ENCODE measurements around the gene PCDHGA3. TPM values are rescaled to one million over a fixed set of nuclear protein-coding genes. Genes with fewer than 3 reads are reported as not detected.

Gene PCDHGA3
- total and polyA plus RNA-seq, 2 of the 13 experiments (the other 11 are each of a cell fraction or from before 2014, with no cell fraction given) = 0.05 TPM; not detected in 1

DNA sequence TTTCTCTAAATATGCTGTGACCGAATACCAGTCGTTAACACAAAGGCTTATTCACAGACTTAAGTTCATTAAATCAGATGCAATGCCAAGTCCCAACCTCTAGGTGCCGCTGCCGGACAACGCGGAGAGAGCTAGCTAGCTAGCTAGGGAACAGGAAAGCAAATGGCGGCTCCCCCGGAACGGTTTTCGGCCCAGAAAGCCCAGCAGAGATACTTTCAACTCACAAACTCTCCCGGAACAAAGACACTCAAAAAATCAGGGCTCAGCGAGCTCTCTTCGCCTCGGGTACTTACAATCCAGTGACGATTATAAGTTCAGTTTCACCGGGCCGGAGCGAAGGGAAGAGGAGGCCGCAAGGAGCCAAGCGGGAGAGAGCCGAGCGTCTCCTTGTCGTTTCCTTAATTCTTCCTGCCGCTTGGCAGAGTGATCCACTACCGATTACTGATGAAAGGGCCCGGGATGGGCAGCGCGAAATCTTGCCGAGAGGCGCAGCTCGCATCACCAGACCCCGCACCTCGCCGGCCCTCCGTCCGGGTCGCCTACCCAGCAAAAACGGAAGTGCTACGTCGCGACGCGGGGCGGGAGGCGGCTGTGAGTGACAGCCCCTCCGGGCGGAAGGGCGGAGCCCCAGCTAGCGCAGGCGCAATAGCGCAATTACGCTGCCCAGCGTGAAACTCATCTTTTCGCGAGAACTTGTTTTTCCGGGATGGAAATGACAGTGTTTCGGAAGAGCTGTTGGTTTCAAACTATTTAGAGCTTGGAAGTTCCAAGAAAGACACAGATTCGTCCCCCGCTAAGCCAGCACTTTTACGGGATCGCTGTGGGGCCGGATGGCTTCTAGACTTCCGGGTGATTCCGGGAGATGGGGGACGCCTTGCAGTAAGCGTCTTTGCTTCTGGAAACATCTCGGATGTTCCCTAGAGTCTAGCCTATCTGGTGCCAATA lies 23.1 kb upstream of the PCDHGA3 start, which contains the start of gene TAF7 (continued):
- TF ChIP-seq ZMYM2 (CRISPR knock-in tag; IDR thresholded peaks at IDR 0.05) = peak; percentile 15; the same call in 1 of the 2 replicates
- TF ChIP-seq ZNF816 (CRISPR knock-in tag; IDR thresholded peaks at IDR 0.05; ENCODE audit: borderline replicate concordance) = peak; percentile 72
- peak; percentile 66; the same call in 1 of the 2 replicates for TF ChIP-seq ZNF773 (CRISPR knock-in tag; IDR thresholded peaks at IDR 0.05; ENCODE audit: borderline replicate concordance)
- peak; percentile 83; the same call in 1 of the 2 replicates for TF ChIP-seq IRX3 (CRISPR knock-in tag; IDR thresholded peaks at IDR 0.05; ENCODE audit: borderline replicate concordance, low read depth)
- TF ChIP-seq ZNF644 (CRISPR knock-in tag; IDR thresholded peaks at IDR 0.05; ENCODE audit: low read depth) = 0 out of 2 replicates have a peak, but pooled peaks have one; percentile 59
- peak; percentile 79; the same call in 1 of the 2 replicates for TF ChIP-seq FOXC1 (CRISPR knock-in tag; IDR thresholded peaks at IDR 0.05; ENCODE audit: borderline replicate concordance)
- TF ChIP-seq ZNF431 (CRISPR knock-in tag; IDR thresholded peaks at IDR 0.05; ENCODE audit: borderline replicate concordance, low read depth) = 0 out of 2 replicates have a peak, but pooled peaks have one; percentile 11
- 0 out of 2 replicates have a peak, but pooled peaks have one; percentile 78 for TF ChIP-seq ZNF3 (CRISPR knock-in tag; IDR thresholded peaks at IDR 0.05)
- peak; percentile 71; the same call in 1 of the 2 replicates for TF ChIP-seq HIVEP1 (CRISPR knock-in tag; IDR thresholded peaks at IDR 0.05)
- TF ChIP-seq ARID5B (CRISPR knock-in tag; IDR thresholded peaks at IDR 0.05) = peak; percentile 11
- TF ChIP-seq POGZ (CRISPR knock-in tag; IDR thresholded peaks at IDR 0.05) = peak; percentile 84
- no peak for TF ChIP-seq MLX (CRISPR knock-in tag; IDR thresholded peaks at IDR 0.05)
- TF ChIP-seq ZNF883 (CRISPR knock-in tag; IDR thresholded peaks at IDR 0.05; ENCODE audit: not compliant biosample characterization) = peak; percentile 55
- TF ChIP-seq ZBTB33 (CRISPR knock-in tag; IDR thresholded peaks at IDR 0.05) = no peak
- 0 out of 2 replicates have a peak, but pooled peaks have one; percentile 45 for TF ChIP-seq EED (CRISPR knock-in tag; IDR thresholded peaks at IDR 0.05)
- TF ChIP-seq ZFX (CRISPR knock-in tag; IDR thresholded peaks at IDR 0.05; ENCODE audit: low read depth) = peak; percentile 95
- no peak; the same call in 1 of the 2 replicates for TF ChIP-seq ZNF143 (CRISPR knock-in tag; IDR thresholded peaks at IDR 0.05)

Data from HepG2 (cell line).